ENCODE measurements around the gene GPNMB.

The GPNMB gene

GRCh38 chr7:23273141-23273599 lies 26.6 kb downstream of the GPNMB start:
- peak; percentile 83 for DNase-seq (ENCODE audit: low read depth)

- no peak for DNase-seq (ENCODE audit: low read depth)
Observed at GRCh38 chr7:23275912-23276311, 29.3 kb downstream of the GPNMB start.

- no peak for DNase-seq (ENCODE audit: low read depth)
Observed at GRCh38 chr7:23276376-23276775, 29.8 kb downstream of the GPNMB start.

- DNase-seq (ENCODE audit: low read depth), result no peak
Observed at GRCh38 chr7:23276947-23277346, 30.4 kb downstream of the GPNMB start.

- no peak for DNase-seq (ENCODE audit: low read depth)
Observed at GRCh38 chr7:23277359-23277989, 30.9 kb downstream of the GPNMB start.

GRCh38 chr7:23279819-23280525 lies 33.4 kb downstream of the GPNMB start:
- DNase-seq (ENCODE audit: low read depth), result no peak

GRCh38 chr7:23283086-23283485 lies 36.5 kb downstream of the GPNMB start:
- no peak for DNase-seq (ENCODE audit: low read depth)

- DNase-seq (ENCODE audit: low read depth), result no peak
Observed at GRCh38 chr7:23284871-23285270, 38.3 kb downstream of the GPNMB start.

- no peak for DNase-seq (ENCODE audit: low read depth)
Observed at GRCh38 chr7:23285657-23286646, 39.4 kb downstream of the GPNMB start.

GRCh38 chr7:23287612-23288011 lies 41.0 kb downstream of the GPNMB start:
- DNase-seq (ENCODE audit: low read depth), result no peak

- no peak for DNase-seq (ENCODE audit: low read depth)
Observed at GRCh38 chr7:23290993-23291392, 44.4 kb downstream of the GPNMB start.

- DNase-seq (ENCODE audit: low read depth), result no peak
Observed at GRCh38 chr7:23291957-23292560, 45.5 kb downstream of the GPNMB start.

GRCh38 chr7:23292623-23293022 lies 46.0 kb downstream of the GPNMB start:
- DNase-seq (ENCODE audit: low read depth), result no peak

- no peak for DNase-seq (ENCODE audit: low read depth)
Observed at GRCh38 chr7:23293500-23294073, 47.0 kb downstream of the GPNMB start.

- DNase-seq (ENCODE audit: low read depth), result no peak
Observed at GRCh38 chr7:23294549-23295400, 48.2 kb downstream of the GPNMB start.

- no peak for DNase-seq (ENCODE audit: low read depth)
Observed at GRCh38 chr7:23295401-23295697, 48.8 kb downstream of the GPNMB start.

- no peak for DNase-seq (ENCODE audit: low read depth)
Observed at GRCh38 chr7:23298141-23298881, 51.7 kb downstream of the GPNMB start.

- DNase-seq (ENCODE audit: low read depth), result peak; percentile 92
Observed at GRCh38 chr7:23298885-23299769, 52.6 kb downstream of the GPNMB start, which contains the start of gene MALSU1. TSS of gene MALSU1 (plus strand) at chr7:23299339. CDS start at chr7:23299353, 14 bp downstream.

- DNase-seq (ENCODE audit: low read depth), result no peak
Observed at GRCh38 chr7:23299770-23300300, 53.3 kb downstream of the GPNMB start.

Data from activated gamma-delta T cell treated with anti-CD3 and anti-CD28 coated beads, Interleukin-2, amount 50 U/mL, for 16 hours (primary cell).